Heart left ventricle (tissue), 13 donors: ENCODE data around the gene NDUFV3.

ENCODE experiments used
- POLR2A ChIP-seq, 2 donors: fragments of 450-650 bp; IDR thresholded peaks; one replicate each; pipeline ENCODE4 v1.6.1; 2017; ENCODE audit warnings: antibody characterized with exemption in 2 of 2, mild to moderate bottlenecking in 2 of 2, moderate library complexity in 2 of 2
- TF ChIP-seq, protein P1 (sequence below), 12 donors: fragments of 200-600 bp; sonication (generic) in 4 of 12; IDR thresholded peaks; one replicate each; pipeline versions ENCODE4 v1.5.0 to v1.8.0; 2018 to 2022; ENCODE audit warnings: antibody characterized with exemption in 12 of 12, mild to moderate bottlenecking in 5 of 12
- donor health status: ischemic (EF 13 %, LVEDD 7.1; RV severe dilation, severe dysfunction).
- donor health status: DM: no; HTN: yes; CAD: no.
- donor health status: DM: no; HTN: no; CAD: no.
- donor health status: ischemic (EF 25% LVEDD 6.9; RV normal size, moderate dysfunction).
- donor health status: ischemic (EF 25% LVEDD 5.7; RV mildly dilated, moderate dysfunction).
- donor health status: ischemic (EF 35%, LVEDD 5.7; RV mildly dilated, moderate dysfunction).
- donor health status: nonischemic (EF 11% LVEDD 7.7; RV severe dilation, severe dysfunction).
- donor health status: DM: yes; HTN: yes; CAD: no.
- donor health status: PGD.
- donor health status: ischemic (EF 29% LVEDD 5.4; RV normal size, mild dysfunction).
- donor health status: nonischemic (EF 23%, LVEDD 6.1; RV moderate dilation, normal function).

GRCh38 chr21:42900446-42900845 lies 7.3 kb downstream of the NDUFV3 start:
- TF ChIP-seq POLR2A (IDR thresholded peaks at IDR 0.05), result no peak
- TF ChIP-seq, protein P1, sequence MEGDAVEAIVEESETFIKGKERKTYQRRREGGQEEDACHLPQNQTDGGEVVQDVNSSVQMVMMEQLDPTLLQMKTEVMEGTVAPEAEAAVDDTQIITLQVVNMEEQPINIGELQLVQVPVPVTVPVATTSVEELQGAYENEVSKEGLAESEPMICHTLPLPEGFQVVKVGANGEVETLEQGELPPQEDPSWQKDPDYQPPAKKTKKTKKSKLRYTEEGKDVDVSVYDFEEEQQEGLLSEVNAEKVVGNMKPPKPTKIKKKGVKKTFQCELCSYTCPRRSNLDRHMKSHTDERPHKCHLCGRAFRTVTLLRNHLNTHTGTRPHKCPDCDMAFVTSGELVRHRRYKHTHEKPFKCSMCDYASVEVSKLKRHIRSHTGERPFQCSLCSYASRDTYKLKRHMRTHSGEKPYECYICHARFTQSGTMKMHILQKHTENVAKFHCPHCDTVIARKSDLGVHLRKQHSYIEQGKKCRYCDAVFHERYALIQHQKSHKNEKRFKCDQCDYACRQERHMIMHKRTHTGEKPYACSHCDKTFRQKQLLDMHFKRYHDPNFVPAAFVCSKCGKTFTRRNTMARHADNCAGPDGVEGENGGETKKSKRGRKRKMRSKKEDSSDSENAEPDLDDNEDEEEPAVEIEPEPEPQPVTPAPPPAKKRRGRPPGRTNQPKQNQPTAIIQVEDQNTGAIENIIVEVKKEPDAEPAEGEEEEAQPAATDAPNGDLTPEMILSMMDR (IDR thresholded peaks at IDR 0.05), result no peak
